GM04503 (cell line): ENCODE results near the gene DHX32.

Source experiments
- DNase-seq: peaks from one replicate; pipeline ENCODE4 v3.0.0-alpha.2; 2012; ENCODE audit warnings: low read depth

The DHX32 gene

DNA sequence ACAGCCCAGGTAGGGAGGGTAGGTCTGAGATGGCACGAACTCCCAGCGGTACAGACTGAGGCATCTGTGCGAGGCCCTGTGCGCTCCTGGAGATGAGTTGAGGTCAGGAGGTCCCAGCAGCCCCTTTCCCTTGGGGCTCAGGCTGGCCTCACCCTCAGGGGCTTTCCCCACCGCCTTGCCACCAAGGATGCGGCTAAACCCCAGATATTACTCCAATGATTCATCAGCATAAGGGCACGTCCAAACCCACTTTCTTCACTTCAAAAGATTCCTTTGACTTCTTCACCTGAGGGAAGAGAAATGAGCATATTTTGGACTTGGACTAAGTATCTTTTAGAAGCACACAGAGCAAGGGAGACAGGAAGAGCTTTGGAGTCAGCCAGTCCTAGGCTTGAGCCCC is 78.4 kb downstream of the DHX32 start:
- DNase-seq = no peak

DNA sequence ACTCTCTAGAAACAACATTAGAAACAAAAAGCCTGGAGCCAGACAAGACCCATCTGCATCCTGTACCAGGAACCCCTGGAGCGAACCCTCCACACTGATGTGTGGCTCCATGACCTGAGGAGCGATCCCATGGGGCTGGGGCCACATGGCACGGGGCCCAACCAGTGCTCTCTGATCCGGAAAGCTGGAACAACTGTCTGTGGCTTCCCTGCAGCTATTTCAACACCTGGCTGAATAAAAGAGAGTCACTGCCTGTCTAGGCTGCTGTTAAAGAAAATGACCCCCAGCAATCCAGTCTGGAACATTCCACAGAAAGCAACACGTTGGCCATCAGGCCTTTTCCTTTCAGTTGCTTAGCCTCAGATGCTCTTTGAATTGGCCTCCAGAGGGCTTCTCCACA is 79.0 kb downstream of the DHX32 start:
- no peak for DNase-seq

DNA sequence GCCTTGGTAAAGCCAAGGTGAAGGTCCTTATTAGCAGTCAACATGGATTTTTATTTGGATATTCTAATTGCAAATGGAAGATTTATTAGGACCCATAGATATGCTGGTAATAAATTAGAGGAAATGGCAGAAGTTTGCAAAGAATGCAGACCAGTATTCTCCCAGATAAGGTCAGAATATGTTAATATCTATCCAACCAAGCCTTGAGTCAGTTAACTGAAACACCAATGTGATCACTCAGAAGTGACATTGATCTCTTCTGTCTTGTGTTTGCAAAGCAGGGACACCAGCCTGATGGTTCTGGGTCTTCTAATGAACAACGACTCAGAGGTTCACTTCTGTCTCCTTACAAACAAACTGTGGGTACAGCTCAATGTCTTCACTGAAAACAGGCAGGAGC is 79.5 kb downstream of the DHX32 start:
- no peak for DNase-seq

GRCh38 chr10:125799451-125800182 is 81.5 kb downstream of the DHX32 start:
- DNase-seq = no peak

GRCh38 chr10:125797994-125798662 is 83.0 kb downstream of the DHX32 start:
- no peak for DNase-seq

- DNase-seq = no peak
Observed at GRCh38 chr10:125797424-125797823, 83.7 kb downstream of the DHX32 start.

DNA sequence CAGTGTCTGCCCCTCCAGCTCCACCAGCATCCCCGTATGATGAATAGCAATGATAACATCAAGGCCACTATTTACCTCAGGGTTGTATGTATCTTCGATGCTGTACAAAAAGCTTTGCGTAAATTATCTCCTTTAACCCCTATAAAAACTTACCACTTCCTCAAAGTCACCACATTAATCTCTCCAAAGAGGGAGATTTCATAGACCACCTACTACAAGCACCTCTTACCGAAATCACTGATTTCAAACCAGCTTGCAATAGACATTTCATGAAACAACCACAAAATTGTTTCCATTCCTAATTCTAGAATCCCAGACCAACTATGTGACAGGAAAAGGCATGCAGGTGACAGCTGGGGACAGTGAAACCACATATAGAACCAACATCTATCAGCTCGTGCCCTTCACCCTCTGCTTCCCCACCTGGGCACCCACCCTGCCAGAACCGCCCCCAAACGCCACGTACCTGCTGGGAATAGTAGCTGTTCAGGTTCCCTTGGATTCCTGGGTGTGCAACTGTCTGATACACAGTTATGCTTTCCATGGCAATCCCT is 85.4 kb downstream of the DHX32 start:
- DNase-seq = no peak

GRCh38 chr10:125795128-125795527 is 86.0 kb downstream of the DHX32 start:
- DNase-seq = no peak

DNA sequence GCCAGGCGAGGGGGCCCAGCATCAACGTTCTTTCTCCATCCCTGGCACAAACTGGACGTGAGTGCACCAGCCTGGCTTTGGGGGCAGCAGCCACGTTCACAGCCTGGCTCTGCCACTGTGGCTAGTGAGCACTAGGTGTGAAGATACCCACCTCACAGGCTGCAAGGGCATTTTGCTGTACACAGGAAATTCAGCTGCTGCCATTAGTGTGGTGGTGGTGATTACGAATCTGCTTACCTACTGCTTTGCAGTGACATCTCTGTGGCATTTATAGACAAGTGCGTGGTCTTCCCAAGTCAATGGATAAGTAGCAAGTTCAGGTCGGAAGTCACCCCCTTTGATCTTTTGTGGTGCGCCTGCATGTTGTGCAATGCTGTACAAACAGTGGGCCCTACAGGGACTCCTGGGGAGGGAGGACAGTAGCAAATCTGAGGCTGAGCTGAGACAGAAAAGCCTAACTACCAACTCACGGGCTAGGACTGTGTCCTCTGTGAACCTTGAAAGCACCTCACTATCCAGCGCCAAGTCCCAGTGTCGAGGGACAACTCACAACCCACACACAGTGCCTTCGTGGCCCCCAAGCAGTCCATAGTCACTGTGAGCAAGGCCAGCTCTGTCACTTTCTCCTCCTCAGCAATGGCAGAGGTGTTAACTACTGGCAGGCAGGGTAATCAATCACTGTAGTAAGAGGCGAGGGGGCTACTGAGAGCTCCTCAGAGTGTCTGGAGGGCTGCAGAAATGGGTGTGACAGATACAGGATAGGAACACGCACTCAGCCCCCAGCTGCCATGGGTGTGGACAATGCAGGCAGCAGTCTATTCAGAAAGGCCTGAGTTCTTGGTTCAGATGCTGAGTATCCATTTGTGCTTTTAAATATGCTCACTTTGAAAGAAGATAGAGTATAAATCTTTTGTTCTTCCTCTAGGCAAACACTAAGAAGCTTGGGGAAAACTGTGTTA is 88.5 kb downstream of the DHX32 start:
- no peak for DNase-seq

GRCh38 chr10:125788156-125789034 is 92.7 kb downstream of the DHX32 start:
- DNase-seq = no peak
